Measurements from ENCODE around the gene CCDC9.

DNA sequence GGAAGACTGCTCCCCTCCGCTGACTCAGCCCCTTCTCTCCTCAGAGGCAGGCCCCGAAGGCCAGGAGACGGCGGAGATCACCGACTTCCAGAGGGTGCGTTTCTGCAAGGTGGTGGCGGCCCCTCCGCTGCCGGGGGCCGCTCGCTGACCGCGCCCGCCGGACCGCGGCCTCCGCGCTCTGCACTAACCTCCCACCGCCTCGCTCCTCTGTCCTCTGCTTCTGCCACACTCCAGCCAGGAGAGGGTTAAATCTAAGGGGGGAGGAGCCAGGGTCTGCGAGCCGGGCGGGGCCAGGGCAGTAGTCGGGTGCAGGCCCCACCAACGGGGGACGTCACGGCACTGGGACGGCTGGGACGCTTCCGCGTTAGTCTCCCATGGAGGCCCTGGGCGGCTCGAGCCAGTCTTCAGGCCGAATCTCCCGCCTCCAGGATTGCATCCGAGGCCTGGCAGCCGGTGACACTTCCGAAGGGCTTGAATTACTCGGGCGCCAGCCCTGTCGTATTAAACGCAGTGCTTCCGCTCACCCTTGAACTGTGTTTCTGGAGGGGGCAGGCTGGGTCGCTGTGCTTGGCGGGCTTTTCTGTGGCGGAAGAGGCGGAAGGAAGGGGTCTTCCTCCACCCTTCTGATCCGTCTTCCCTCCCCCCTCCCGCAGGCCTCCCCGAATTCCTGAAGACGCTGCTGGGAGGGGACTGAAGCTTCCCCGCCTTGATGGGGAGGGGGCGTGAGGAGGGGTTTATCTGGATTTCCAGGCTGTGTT is 17.2 kb downstream of the CCDC9 start:
- TF ChIP-seq, protein P1, sequence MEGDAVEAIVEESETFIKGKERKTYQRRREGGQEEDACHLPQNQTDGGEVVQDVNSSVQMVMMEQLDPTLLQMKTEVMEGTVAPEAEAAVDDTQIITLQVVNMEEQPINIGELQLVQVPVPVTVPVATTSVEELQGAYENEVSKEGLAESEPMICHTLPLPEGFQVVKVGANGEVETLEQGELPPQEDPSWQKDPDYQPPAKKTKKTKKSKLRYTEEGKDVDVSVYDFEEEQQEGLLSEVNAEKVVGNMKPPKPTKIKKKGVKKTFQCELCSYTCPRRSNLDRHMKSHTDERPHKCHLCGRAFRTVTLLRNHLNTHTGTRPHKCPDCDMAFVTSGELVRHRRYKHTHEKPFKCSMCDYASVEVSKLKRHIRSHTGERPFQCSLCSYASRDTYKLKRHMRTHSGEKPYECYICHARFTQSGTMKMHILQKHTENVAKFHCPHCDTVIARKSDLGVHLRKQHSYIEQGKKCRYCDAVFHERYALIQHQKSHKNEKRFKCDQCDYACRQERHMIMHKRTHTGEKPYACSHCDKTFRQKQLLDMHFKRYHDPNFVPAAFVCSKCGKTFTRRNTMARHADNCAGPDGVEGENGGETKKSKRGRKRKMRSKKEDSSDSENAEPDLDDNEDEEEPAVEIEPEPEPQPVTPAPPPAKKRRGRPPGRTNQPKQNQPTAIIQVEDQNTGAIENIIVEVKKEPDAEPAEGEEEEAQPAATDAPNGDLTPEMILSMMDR (IDR thresholded peaks at IDR 0.05): no peak
- TF ChIP-seq EP300 (IDR thresholded peaks at IDR 0.05; ENCODE audit: low read depth) (peak; percentile 5), POLR2A (IDR thresholded peaks at IDR 0.05) (peak; percentile 97), POLR2AphosphoS5 (IDR thresholded peaks at IDR 0.05) (peak; percentile 92 to 98 (median 97))

Data from transverse colon (tissue), 4 donors.